HG02840 (cell line): ENCODE results near the gene CPLX3.
A peak's percentile ranks its signal among the peaks of the same experiment; 100 is the strongest.

Experiments used
- ATAC-seq: cut with Tn5 transposase; IDR thresholded peaks from one replicate; pipeline ENCODE4 v1.9.1; 2021; ENCODE audit warnings: mild to moderate bottlenecking, moderate library complexity, moderate number of reproducible peaks; ENCODE audit not compliant: unreplicated experiment, low FRiP score

CPLX3 gene

DNA sequence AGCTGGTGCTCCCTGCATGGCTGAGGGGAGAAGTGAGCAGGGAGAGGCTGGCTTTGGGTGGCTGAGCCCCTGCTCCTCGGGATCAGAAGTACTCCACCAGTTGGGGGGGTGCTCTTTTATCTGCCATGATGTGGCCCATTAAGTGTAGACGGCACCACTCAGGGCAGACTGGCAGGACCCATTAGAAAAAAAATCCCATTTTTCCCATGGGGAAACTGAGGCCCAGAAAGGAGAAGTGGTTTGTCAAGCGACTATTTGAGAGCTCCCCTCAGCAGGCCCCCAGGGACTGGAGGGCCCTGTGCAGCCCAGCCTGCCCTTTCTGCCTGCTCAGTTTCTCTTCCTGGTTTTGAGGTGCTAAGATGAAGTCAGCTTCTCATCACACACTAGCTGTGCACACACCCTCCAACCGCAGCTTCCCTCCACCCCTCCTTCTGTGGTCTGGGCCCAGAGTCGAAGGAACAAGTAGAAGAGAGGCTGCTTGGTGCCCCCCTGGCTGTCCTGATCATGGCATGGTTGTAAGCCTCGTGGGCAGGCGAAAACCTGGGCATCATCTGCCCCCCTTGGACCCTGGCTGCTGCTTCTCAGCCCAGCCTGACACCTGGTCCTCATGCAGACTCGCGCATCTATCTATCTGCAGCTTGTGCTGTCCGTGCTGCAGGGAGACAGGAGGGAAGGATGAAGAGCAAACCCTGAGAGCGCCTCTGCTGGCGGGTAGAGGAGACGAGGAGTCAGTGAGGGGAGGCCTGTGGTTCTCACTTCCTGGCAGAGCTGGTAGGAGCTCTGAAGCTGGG, 39.0 kb upstream of the CPLX3 start:
- ATAC-seq = peak; percentile 43

DNA sequence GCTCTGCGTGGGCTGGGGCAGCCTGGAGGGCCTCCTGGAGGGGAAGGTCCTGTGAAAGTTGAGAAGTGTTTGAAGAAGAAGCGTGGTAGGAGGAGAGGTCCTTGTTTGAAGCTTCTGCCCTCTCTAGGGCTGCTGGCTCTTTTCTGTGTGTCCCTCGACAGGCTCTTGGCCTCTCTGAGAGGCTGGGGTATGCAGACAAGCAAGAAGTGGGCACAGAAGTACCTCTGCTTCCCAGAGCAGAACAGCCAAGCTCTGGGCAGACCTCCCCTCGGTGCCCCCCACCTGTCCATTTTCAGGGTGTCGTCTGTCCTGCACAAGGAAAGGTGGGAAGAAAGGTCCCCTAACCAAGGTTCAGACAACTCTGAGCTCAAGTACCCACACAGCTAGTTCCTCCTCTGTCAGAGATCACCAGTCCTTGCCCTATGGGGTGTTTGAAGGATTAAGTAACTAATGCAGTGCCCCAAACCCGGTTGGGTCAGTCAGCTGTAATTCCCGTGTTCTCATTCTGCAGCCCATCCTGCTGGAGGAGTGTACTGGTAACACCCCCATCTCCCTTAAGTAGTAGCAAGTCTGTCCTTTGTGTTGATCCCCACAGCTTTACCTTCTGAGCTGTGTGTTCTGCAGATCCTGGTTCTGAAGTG, 38.3 kb upstream of the CPLX3 start:
- ATAC-seq = no peak

DNA sequence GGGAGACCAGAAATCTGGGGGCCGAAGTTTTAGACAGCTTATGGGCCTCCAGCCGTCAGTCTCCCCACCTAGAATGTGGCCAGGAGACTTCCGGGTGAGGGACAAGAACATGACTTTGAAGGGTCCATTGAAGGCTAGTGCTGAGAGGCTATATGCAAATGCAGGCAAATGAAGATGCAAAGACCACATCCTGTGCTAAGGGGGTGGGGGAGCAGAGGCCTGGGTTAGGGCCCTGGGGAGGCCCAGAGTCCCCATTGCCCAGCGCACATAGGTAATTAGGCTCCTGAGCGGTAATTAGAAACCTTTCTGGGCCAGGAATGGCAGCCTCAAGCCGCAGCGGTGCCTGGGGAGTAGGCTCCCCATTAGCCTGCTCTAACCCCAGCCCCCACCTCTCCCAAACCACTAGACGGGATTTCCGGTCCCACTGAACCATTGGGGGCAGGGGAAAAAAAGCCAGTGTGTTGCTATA, 37.7 kb upstream of the CPLX3 start:
- peak; percentile 24 for ATAC-seq

DNA sequence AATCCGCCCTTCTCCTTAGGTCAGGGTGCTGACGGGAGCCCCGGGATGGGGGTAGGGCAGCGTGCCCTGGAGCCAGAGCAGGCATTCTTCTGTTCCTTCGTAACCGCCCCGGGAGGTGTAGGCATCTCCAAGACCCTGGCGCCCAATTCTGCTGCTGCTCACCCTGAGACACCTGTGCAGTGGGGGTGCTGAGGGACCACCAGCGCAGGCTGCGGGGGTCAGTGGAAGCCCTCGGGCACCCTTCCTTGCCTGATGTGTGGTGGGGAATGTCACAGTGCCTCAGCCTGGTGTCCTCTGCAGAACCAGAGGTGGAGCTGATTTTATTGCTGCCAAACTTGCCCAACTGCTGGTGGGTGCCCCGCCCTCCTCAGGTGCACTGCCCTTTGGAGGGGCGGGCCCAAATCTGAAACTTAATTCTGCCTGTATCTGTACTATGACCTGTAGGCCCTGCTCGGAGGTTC, 37.2 kb upstream of the CPLX3 start:
- ATAC-seq = no peak

DNA sequence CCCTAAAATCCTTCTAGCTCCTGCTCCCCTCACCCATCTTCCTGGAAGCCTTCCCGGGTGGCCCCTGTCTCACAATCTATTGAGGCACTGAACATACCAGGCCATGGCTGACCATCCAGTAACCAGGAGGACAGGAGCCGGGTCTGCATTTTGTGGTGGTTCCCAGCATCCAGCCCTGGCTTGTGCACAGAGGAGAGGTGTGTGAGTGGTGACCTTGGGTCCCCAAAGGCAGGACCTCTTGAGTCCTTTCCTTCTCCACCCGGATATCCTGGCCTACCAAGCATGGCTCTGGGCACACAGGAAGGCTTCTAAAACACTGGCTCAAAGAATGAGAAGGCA, 36.7 kb upstream of the CPLX3 start:
- no peak for ATAC-seq

DNA sequence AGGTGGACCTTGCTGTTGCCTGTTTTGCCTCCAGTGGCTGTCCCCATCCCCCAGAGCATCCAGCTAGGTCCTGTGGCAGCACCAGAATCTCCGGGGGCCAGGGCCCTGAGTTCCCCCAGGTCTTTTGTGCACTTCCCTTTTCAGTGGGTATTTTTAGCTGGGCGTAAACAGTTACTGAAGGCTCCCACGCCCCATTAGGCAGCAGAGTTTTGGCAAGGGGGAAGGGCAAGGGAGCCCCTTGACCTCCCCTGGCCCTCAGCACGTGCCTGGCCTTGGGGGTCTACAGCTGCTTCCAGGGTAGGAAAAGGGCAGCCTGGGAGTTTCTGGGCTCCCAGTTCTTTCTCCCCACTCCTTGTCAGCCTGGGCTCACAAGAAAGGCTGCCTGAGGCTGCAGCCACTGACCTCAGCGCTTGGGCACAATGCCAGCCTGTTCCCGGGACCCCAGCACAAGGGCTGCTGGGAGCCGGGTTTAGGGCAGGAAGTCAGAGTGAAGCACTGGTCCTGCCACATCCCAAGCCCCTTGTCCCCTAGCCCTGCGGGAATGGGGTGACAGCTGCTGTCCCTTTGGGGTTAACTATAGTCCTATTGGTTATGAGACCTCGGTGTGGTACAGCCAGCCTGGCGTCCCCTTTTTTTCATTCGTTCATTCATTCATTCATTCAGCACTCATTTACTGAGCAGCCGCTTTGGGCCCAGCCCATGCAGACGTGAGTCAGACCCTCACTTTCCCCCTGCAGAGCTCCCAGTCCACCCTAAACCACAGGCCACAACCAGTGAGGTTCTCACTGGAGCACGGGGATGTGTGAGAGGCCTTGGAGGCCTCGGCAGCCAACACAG, 36.1 kb upstream of the CPLX3 start:
- ATAC-seq = no peak

DNA sequence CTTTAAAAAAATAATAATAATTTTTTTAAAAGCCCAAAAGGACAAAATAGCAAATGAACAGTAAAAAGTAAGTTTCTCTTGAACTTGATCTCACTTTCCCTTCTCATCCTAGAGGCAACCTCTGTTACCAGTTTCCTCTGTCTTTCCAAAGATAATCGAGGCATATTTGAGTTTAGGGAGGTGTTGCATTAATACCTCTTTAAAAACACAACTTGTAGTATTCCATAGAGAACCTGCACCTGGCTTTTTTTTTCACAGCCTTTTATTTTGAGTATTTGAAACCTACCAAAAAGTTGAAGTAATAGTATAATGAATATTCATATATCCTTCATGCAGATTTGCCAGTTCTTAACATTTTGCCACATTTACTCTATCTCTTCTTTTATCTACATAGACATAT, 35.4 kb upstream of the CPLX3 start:
- no peak for ATAC-seq

DNA sequence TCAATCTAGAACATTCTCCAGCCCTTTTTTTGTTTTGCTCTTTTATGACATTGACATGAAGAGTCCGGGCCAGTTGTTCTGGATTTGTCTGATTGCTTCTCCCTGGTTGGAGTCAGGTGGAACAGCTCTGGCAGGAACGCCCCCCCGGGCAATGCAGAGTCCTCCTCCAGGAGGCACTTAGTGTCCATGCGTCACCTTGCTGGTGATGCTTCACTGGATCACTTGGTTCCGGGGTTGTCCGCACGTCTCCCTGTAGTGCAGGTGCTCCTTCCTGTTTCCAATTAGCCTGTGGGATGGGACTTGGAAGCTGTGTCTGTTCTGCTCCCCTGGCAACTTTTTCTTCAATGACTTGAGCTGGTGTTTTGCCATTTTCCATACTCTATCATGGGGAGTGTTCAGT, 34.8 kb upstream of the CPLX3 start:
- ATAC-seq = no peak

DNA sequence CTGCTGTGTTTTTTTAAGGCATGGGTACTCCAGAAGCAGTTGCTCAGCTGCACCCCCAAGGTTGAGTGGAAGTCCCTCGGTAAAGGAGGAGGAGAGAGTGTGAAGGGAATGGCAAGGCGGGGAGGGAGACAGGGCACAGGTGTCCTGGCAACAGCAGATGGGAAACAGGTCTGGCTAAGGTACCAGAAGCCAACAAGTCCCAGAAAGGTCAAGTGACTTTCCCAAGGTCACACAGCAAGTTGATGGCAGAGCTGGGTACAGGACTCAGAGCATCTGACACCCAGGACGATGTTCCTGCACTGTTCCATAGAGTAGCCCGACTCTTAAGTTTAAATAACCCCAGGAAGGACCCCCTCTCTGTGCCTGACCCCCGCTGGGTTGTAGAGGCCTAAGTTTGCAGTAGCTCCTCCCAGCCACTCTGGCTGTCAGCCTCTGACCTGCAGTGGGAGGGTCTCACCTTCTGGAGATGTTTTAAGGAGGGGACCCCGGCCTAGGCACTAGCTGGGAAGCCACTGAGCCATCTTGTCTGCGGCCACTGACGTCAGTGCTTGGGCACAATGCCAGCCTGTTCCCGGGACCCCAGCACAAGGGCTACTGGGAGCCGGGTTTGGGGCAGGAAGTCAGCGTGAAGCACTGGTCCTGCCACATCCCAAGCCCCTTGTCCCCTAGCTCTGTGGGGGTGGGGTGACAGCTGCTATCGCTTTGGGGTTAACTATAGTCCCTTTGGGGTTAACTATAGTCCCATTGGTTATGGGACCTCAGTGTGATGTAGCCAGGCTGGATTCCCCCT, 34.0 kb upstream of the CPLX3 start:
- ATAC-seq = no peak

DNA sequence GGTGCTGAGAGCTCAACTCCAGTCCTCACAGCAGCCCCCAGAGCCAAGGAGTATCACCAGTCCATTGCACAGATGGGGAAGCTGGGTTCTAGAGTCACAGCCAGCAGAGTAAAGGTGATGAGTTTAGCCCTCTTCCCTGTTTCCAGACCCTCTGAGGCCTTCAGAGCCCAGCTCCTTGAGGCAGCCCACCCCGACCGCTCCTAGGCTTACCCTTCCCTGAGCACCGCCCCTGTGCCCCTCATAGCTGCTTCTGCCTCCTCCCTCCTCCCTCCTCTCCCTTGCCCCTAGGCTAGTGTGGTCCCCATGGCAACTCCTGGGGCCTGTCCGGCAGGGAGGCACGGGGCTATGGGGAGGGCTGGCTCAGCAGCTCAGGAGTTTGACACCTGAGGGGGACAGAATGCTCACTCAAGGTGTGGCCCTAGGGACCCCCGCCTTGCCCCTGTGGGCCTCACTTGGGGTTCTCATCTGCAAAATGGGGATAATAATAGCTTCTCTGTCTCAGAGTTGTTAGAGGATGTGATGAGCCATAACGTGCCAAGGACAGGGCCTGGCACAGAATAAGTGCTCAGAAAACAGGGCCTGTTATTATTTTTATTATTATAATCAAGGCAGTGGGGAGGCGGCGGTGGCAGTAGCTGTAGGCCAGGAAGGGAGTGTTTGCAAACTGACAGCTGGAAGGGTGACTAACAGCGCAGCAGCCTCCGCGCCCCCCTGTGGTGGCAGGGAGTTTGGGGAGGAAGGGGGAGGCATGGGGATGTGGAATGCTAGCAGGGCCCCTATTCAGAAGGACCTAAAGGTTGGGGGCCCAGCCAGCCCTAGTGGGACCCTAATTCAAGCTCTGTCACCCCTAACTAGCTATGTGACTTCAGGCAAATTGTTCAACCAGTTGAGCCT, 33.0 kb upstream of the CPLX3 start:
- no peak for ATAC-seq

DNA sequence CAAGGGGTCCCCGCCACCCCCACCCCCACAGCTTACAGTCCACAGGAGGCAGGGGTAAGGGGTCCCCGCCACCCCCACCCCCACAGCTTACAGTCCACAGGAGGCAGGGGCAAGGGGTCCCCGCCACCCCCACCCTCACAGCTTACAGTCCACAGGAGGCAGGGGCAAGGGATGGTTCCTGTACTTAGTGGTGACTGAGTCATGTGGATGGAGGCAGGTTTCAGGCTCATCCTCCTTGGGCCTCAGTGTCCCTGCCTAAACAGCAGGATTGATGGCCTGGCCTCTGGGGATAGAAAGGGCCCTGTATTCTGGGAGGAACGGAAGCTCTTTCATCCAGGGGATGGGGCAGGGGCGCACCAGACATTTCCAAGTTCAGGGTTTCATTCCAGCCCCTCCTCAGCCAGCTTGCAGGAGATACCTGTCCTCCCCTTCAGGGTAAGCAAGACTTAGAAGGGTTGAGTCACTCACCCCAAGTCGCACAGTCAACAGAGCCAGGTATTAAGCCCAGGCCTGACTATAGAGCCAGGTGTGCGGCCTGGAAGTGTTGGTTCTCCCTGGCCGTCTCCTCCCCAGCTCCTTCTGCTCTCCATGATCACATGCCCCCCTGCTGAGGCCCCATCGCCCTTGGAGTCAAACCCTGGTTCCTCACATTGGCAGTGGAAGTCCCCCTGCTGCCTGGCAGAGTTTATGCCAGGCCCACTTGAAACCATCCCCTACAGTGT, 32.0 kb upstream of the CPLX3 start:
- no peak for ATAC-seq

DNA sequence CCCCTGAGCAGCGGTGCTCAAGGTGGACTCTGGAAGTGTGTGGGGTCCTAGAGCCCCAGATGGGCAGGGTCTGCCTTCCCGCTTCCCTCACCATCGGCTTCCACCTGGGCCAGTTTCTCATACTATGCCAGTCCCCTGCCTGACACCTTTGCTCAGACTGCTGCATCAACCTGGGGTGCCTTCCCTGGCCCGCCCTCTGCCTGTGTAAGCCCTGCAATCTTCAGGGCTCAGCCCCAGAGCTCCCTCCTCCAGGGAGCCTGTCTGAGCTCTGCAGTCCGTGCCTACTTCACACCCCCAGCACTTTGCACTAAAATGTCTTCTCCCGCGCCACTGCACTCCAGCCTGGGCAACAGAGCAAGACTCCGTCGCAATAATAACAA, 31.5 kb upstream of the CPLX3 start:
- ATAC-seq = no peak

DNA sequence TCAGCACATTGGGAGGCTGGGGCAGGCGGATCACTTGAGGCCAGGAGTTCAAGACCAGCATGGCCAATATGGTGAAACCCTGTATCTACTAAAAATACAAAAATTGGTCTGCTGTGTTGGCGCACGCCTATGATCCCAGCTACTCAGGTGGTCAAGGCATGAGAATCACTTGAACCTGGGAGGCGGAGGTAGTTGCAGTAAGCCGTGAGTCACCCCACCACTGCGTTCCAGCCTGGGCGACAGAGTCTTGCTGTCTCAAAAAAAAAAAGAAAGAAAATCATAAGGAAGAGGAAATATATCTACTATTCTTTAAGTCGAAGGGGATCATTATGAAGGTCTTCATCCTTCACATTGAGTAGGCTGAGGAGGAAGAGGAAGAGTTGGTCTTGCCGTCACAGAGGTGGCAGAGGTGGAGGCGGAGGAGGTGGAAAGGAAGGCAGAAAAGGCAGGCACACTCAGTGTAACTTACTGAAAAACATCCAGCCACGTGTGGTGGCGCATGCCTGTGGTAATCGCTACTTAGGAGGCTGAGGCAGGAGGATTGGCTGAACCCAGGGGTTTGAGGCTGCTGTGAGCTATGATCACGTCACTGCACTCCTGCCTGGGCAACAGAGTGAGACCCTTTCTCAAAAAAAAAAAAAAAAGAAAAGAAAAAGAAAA, 30.3 kb upstream of the CPLX3 start:
- no peak for ATAC-seq

DNA sequence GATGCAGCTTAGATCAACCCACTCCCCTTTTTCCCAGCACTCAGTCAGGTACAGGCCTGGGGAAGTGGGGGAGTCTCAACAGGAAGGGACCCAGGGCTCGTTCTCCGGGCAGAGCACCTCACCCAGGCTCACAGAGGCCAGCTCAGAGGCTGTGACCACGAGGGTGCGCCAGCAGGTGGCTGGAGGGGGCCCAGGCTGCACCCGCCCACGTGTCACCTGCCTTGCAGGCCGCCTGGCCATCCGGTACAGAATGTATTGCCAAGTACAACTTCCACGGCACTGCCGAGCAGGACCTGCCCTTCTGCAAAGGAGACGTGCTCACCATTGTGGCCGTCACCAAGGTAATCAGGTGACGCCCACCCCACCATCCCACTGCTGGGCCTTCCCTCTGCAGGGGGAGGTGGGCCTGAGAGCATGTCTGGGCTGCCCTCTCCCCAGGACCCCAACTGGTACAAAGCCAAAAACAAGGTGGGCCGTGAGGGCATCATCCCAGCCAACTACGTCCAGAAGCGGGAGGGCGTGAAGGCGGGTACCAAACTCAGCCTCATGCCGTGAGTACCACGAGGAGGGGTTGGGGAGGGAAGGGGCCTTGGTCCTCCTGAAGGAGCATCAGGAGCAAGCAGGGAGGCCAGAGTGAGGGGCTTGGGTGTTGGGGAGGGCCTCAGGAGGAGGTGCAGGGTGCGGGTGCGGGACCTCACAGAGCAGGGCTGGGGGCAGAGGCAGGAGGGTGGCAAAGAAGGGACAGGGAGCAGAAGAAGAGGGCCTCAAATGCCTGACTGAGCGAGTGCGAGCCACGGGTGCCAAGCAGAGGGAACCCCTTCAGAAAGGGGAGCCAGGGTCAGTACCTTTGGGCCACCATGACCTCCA, 27.8 kb upstream of the CPLX3 start:
- ATAC-seq = no peak

DNA sequence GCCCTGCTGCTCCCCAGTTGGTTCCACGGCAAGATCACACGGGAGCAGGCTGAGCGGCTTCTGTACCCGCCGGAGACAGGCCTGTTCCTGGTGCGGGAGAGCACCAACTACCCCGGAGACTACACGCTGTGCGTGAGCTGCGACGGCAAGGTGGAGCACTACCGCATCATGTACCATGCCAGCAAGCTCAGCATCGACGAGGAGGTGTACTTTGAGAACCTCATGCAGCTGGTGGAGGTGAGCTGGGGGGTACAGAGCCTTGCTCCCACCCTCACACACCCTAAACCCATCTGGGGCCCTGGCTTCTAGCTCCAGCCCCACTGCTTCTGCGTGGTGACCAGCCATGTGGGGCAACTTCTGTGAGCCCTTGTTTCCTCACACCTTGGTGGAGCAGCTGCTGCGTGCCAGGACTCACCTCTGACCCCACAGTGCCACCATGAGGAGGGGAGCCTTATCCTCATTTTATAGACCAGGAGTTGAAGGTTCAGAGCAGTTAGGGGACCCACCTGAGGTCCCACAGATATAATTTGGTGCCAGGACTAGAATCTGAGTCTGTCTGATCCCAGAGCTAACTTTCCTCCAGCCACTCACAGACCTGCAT, 27.1 kb upstream of the CPLX3 start:
- no peak for ATAC-seq

DNA sequence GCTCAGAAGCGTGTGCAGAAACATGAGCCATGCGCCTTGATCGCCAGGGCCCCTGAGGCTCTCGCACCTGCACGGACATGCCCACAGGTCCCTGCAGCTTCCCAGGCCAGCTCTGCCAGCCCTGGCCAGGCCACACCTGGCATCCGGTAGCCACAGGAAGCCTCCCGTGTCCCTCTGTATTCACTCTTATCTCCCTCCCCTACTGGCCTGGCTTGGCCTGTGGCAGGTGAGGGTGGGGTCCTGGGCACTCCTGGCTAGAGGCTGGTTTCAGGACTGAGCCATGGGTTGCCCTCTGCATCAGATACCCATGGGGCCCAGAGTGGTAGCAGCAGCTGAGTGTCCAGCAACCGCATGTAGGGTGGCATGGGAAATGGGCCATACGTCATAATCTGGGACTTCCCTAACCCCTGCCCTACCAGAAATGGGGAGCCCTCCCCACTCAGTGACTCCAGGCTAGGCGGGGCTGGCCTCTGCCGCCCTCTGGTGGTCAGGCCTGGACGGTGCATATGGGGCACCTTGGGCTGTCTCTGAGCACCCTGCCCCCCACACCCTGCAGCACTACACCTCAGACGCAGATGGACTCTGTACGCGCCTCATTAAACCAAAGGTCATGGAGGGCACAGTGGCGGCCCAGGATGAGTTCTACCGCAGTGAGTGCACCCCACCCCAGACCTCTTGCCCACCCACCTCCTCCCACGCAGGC, 26.4 kb upstream of the CPLX3 start:
- ATAC-seq = no peak
